ENCODE results near the gene IRS1.
"Not testable (repeated sequence)": the region's sequence is repeated elsewhere in the genome, so short reads cannot be mapped to it uniquely, and the experiment has no call there.

The IRS1 gene

DNA sequence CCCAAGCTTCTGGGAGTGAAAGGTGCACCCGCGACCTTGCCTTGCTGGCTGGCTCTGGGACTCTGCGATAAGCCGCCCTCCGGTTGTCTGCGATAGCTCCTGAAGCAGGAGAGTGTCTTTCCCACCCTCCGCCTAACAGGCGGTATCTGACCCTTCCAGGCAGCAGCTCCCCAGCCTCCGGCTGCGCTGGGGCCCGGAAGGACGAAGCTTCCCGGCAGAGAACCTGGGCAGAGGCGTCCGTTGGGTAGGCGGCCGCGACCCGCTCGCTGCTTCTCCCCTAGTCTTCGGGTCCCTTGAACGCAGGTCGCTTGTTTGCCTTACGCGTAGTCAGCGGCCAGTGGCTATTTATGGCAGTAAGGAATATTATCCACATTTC is 35.8 kb upstream of the IRS1 start:
- Mint-ChIP-seq H3K9me3 (no peaks in the 10 kb centered on the region), H3K27me3 (no peaks in the 10 kb centered on the region), H3K36me3 (peaks cover 16 to 29% of the 10 kb centered on the region in 2 donors), H3K4me1 (peaks cover 25 to 41% of the 10 kb centered on the region in 2 donors), H3K4me3 (peak overlapping the region; percentile 91 to 93), H3K27ac (peak overlapping the region; percentile 100)
- peak; percentile 21 to 23 for ATAC-seq (replicated peaks)
- no peak for DNase-seq

DNA sequence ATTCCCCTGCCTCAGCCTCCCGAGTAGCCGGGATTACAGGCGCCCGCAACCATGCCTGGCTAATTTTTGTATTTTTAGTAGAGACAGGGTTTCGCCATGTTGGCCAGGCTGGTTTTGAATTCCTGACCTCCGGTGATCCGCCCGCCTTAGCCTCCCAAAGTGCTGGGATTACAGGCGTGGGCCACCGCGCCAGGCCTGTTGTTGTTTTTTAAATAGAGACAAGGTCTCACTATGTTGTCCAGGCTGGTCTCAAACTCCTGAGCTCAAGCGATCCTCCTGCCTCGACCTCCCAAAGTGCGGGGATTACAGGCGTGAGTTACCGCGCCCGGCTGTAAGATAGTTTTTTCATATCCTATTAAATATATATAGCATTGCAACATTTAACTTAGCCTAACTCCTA is 35.3 kb upstream of the IRS1 start:
- not testable (repeated sequence) for DNase-seq; ATAC-seq (replicated peaks); H3K27me3 Mint-ChIP-seq; H3K9me3 Mint-ChIP-seq
- H3K4me3 Mint-ChIP-seq, result peak overlapping the region; percentile 91 to 93
- peaks cover 12 to 28% of the 10 kb centered on the region in 2 donors for H3K36me3 Mint-ChIP-seq
- peak overlapping the region; percentile 100 for H3K27ac Mint-ChIP-seq
- peaks cover 26 to 42% of the 10 kb centered on the region in 2 donors for H3K4me1 Mint-ChIP-seq

DNA sequence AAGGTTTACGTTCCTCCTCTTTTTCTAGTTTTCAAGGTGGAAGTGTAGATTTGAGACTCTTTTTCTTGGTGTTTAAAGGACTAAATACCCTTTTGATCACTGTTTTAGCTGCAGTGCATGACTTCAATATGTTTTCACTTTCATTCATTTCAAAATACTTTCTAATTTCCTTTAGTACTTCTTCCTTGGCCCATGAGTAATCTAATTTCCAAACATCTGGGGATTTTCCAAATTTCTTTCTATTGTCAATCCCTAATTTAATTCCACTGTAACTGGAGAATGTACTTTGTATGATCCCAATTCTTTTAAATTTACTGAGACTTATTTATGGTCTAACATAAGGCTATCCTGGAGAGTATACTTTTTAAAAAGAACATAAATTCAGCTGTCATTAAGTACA is 32.4 kb upstream of the IRS1 start:
- DNase-seq (no peak), ATAC-seq (replicated peaks) (no peak)
- Mint-ChIP-seq H3K36me3 (peaks cover 9 to 28% of the 10 kb centered on the region in 2 donors), H3K4me3 (no peak overlapping the region), H3K27me3 (no peaks in the 10 kb centered on the region), H3K9me3 (no peaks in the 10 kb centered on the region), H3K4me1 (peaks cover 16 to 33% of the 10 kb centered on the region in 2 donors), H3K27ac (no peak overlapping the region)

DNA sequence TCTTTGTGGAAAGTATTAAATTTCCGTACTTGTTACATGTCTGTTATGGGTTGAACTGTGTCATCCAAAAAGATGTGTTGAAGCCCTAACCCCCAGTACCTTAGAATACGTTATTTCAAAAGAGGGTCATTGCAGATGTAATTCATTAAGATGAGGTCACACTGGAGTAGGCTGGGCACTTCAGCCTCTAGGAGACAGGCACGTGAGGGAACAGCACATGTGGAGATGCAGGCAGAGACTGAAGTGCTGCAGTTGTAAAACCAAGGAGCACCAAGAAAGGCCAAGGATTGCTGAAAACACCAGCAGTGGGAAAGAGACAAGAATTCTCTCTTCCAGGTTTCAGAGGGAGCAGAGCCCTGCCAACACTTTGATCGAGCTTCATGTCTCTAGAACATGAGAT is 31.6 kb upstream of the IRS1 start:
- DNase-seq (no peak), ATAC-seq (replicated peaks) (no peak)
- Mint-ChIP-seq H3K27ac (no peak overlapping the region), H3K9me3 (no peaks in the 10 kb centered on the region), H3K4me1 (peaks cover 14 to 28% of the 10 kb centered on the region in 2 donors), H3K27me3 (no peaks in the 10 kb centered on the region), H3K4me3 (no peak overlapping the region), H3K36me3 (peaks cover 9 to 28% of the 10 kb centered on the region in 2 donors)

DNA sequence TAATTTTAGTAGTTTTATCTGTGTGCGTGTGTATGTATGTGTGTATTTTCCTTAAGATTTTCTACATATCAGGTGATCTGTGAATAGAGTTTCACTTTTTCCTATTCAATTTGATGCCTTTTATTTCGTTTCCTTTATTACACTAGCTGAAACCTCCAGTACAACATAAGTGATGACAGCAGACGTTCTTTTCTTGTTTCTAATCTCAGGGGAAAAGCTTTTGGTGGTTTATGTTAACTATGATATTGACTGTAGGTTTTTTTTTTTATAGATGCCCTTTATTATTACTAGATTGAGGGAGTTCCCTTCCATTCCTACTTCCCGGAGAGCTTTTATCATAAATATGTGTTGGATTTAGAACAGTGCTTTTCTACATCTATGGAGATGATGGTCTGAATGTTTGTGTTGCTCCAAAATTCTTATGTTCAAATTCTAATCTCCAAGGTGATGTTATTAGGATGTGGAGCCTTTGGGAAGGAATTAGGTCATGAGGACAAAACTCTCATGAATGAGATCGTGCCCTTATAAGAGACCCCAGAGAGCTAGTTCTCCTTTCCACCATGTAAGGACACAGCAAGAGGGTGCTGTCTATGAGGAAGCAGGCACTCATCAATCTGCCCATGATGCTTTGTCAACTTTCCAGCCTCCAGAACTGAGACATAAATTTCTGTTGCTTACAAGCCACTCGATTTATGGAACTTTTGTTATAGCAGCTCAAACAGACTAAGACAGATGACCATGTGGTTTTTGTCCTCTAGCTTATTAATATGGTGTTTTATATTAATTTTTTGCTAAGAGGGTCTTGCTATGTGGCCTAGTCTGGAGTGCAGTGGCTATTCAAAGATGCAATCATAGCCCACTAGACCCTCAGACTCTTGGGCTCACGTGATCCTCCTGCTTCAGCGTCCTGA is 30.4 kb upstream of the IRS1 start:
- ATAC-seq (replicated peaks) (peak; percentile 83 to 94), DNase-seq (no peak)
- Mint-ChIP-seq H3K9me3 (no peaks in the 10 kb centered on the region), H3K4me3 (no peak overlapping the region), H3K4me1 (peaks cover 10 to 28% of the 10 kb centered on the region in 2 donors), H3K27ac (peak overlapping the region; percentile 31), H3K36me3 (peaks cover 9 to 28% of the 10 kb centered on the region in 2 donors), H3K27me3 (no peaks in the 10 kb centered on the region)

DNA sequence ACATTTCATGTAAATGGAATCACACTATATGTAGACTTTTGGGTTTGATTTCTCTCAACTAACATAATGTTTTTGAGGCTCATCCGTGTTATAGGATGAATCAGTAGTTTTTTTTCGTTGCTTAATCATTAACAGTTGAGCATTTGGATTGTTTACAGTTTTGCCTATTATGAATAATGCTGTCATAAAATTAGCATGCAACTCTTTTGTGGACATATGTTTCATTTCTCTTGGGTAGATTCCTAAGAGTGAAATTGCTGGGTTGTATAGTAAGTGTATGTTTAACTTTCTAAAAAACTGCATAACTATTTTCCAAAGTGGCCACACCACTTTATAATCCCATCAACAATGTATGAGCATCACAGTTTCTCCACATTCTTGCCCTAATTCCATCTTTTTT is 28.6 kb upstream of the IRS1 start:
- Mint-ChIP-seq H3K4me3 (no peak overlapping the region), H3K27ac (no peak overlapping the region), H3K36me3 (peaks cover 6 to 31% of the 10 kb centered on the region in 2 donors), H3K27me3 (no peaks in the 10 kb centered on the region), H3K9me3 (no peaks in the 10 kb centered on the region), H3K4me1 (peaks cover 8 to 28% of the 10 kb centered on the region in 2 donors)
- ATAC-seq (replicated peaks), result no peak
- DNase-seq, result no peak

GRCh38 chr2:226825056-226825455 is 25.4 kb upstream of the IRS1 start:
- ATAC-seq (replicated peaks) (no peak), DNase-seq (no peak)
- Mint-ChIP-seq H3K36me3 (peaks cover 0 to 10% of the 10 kb centered on the region in 2 donors), H3K27ac (no peak overlapping the region), H3K9me3 (no peaks in the 10 kb centered on the region), H3K4me3 (no peak overlapping the region), H3K4me1 (peaks cover 5 to 9% of the 10 kb centered on the region in 2 donors), H3K27me3 (no peaks in the 10 kb centered on the region)

DNA sequence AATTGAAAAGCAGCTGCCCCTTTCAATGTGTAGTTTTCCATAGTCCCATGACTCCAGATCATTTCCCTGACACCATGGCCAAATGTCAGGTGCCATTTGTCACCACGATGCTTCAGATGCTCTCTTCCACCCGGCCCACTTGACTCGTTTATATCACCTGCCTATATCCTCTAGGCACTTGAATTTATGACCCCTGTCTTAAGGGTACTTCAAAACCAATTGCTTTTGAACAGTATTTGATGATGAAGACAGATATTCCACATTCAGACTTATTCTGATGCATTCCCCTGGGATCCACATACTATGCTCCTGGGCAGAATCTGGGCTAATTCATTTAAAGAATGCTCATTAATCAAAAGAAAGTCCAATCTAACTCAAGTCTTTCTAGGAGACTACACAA is 19.3 kb upstream of the IRS1 start:
- Mint-ChIP-seq H3K27ac (no peak overlapping the region), H3K4me3 (no peak overlapping the region), H3K9me3 (peaks cover 0 to 2% of the 10 kb centered on the region in 2 donors), H3K36me3 (peaks cover 0 to 7% of the 10 kb centered on the region in 2 donors), H3K27me3 (peaks cover 0 to 6% of the 10 kb centered on the region in 2 donors), H3K4me1 (no peaks in the 10 kb centered on the region)
- DNase-seq (no peak), ATAC-seq (replicated peaks) (no peak)

- peak in 1 of 2 donors; percentile 39 for ATAC-seq (replicated peaks)
- peaks cover 20 to 21% of the 10 kb centered on the region in 2 donors for H3K27me3 Mint-ChIP-seq
These were observed 13.6 kb upstream of the IRS1 start for GRCh38 chr2:226813148-226813701.

GRCh38 chr2:226803410-226803809 is 3.8 kb upstream of the IRS1 start:
- Mint-ChIP-seq H3K27ac (no peak overlapping the region), H3K27me3 (peaks cover 13 to 22% of the 10 kb centered on the region in 2 donors), H3K4me3 (no peak overlapping the region), H3K9me3 (no peaks in the 10 kb centered on the region), H3K4me1 (peaks cover 9 to 26% of the 10 kb centered on the region in 2 donors), H3K36me3 (no peaks in the 10 kb centered on the region)
- DNase-seq, result no peak
- ATAC-seq (replicated peaks), result no peak

More at GRCh38 chr2:226813148-226813701, 13.6 kb upstream of the IRS1 start:
- DNase-seq, result no peak
- Mint-ChIP-seq H3K36me3 (no peaks in the 10 kb centered on the region), H3K4me3 (no peak overlapping the region), H3K4me1 (no peaks in the 10 kb centered on the region), H3K27ac (no peak overlapping the region), H3K9me3 (no peaks in the 10 kb centered on the region)

DNA sequence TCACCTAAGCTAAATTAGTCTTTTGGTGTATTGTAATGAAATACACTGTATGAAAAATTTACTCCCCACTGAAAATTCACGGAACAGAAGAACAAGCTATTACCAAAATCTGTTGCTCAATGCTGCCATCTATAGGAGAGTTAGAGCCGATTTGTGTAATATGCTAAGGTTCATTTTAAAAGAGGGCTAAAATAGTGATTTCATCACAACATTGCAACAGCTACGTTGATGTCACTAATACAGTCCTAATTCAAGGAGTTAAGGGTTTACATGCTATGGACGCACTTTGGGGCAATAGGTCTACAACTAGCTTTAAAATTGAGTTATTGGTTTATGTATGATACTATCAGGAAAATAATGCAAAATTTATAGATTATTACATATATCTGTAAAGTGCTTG is 3.0 kb upstream of the IRS1 start:
- H3K36me3 Mint-ChIP-seq, result no peaks in the 10 kb centered on the region
- no peak overlapping the region for H3K4me3 Mint-ChIP-seq
- H3K9me3 Mint-ChIP-seq, result no peaks in the 10 kb centered on the region
- peaks cover 7 to 17% of the 10 kb centered on the region in 2 donors for H3K27me3 Mint-ChIP-seq
- no peak overlapping the region for H3K27ac Mint-ChIP-seq
- ATAC-seq (replicated peaks), result no peak
- no peak for DNase-seq
- peaks cover 9 to 32% of the 10 kb centered on the region in 2 donors for H3K4me1 Mint-ChIP-seq

- Mint-ChIP-seq H3K4me3 (peak overlapping the region; percentile 84 to 90), H3K9me3 (no peaks in the 10 kb centered on the region), H3K36me3 (peaks cover under 1 to 13% of the 10 kb centered on the region in 2 donors), H3K4me1 (peaks cover 15 to 45% of the 10 kb centered on the region in 2 donors), H3K27me3 (peaks cover 4 to 6% of the 10 kb centered on the region in 2 donors), H3K27ac (peak overlapping the region; percentile 33)
- DNase-seq, result peak; percentile 91
- peak; percentile 77 to 84 for ATAC-seq (replicated peaks)
These were observed 1.5 kb upstream of the IRS1 start for GRCh38 chr2:226800941-226801784.

DNA sequence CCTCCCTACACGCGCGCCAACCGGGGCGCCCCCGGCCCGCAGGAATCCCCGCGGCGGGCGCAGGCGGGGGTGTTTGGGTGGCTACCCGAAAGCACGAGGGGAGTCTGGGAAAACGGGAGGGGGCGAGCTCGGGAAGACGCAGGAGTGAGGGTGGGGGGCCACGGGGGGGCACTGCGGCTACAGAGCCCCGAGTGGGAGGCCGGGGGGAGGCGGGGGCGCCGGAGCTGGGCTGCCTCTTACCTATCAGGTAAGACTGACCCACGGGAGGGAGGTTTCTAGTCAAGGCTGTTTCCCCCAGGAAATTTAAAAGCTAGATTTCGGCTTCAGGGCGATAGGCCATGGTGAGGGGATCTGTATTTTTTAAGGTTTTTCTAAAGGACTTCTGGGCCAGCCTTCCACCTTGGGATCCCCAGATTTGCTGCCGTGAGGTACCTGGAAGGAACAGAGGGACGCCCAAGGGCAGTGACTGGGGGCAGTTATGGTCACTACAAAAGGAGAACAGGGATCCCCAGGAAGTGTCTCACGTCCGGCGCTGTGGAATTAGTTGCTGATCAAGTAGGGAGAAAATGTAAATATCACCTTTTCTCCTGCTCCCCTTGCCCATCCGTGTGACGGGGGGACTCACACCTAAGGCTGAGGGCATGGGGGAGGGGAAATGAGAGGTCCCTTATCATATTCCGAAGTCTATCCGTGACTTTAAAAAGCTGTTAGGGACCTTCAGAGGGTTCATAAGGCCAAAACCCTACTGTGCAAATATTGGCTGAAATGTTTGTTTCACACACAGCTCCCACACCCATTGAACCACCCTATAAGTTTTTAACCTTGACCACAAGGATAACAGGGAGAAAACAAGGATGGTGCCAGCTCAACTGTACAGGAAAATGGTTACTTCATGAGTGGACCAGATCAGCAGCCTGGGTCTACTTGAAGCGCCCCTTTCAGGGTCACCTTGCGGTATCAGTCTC is 638 bp upstream of the IRS1 start:
- peaks cover 15 to 51% of the 10 kb centered on the region in 2 donors for H3K4me1 Mint-ChIP-seq
- no peak for ATAC-seq (replicated peaks)

More for the DNA sequence above, 638 bp upstream of the IRS1 start:
- no peak for DNase-seq
- Mint-ChIP-seq H3K9me3 (no peaks in the 10 kb centered on the region), H3K36me3 (peaks cover 4 to 13% of the 10 kb centered on the region in 2 donors), H3K27ac (peak overlapping the region; percentile 25), H3K4me3 (peak overlapping the region; percentile 84 to 90), H3K27me3 (peaks cover 0 to 4% of the 10 kb centered on the region in 2 donors)

Data from stimulated activated naive B cell treated with anti-CD40 and anti-IgM and Interleukin-4, amounts not matched to agents 10 μg/mL and 1 μg/mL and 100 μg/mL, for 72 hours (primary cell).